Pons (tissue), 1 donor: ENCODE data around the gene ZNF652.
"Not testable (repeated sequence)": the region's sequence is repeated elsewhere in the genome, so short reads cannot be mapped to it uniquely, and the experiment has no call there.

Experiments
- DNase-seq: peaks from one replicate; pipeline ENCODE4 v3.0.0-alpha.2; 2016; ENCODE audit warnings: low spot score

The ZNF652 gene

DNA sequence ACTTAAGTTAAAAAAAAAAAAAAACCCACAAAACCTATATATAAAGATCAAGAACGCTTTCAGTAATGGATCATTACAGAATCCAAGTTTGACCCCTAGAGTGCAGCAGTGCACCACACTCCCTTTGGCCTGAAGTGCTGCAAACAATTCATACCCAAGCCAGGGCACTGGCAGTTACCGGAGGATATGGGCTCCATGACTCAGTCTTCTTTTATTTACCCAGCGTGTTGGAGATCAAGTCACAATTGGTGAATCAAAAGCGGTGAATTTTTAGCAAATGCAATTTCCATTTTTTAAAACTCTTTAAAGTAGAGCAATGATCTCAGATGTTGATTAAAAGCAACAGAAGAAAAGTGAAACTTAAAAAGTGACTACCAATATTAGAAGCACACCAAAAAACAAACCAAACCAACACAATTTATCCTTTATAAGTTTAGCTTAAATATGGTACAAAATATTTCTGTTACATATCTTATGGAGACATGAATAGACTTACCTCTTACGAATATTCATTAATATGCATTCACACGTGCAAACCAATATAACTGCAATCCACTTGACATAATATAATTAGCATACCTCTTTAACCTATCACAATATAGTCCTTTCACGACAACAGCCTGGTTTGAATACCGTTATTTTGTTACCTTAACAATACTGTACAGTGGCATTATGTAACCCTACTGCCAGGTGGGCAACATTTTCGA is 46.3 kb downstream of the ZNF652 start:
- peak; percentile 96 for DNase-seq

- DNase-seq = no peak
Observed at GRCh38 chr17:49312722-49313121, 49.3 kb downstream of the ZNF652 start.

DNA sequence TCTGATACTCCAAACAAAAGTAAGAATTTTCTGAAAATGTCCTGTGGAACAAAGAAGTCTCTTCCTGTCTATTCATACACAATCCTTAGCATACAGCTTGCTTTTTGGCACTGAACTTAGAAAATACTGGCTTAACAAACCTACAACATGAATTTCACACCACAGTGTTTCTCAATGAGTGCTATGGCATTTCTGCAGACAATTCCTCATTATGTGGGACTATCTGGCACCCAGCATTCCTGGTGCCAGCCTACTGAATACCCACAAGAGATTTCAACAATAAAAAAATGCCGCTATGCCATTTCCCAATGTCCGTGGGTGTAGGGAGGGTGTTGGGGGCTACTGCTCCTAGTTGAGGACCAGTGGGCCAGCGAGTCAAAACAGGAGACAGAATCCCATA is 62.1 kb downstream of the ZNF652 start:
- DNase-seq = peak; percentile 80

- no peak for DNase-seq
Observed at GRCh38 chr17:49298371-49298976, 63.6 kb downstream of the ZNF652 start.

GRCh38 chr17:49297141-49297540 is 64.9 kb downstream of the ZNF652 start:
- DNase-seq = no peak

GRCh38 chr17:49294122-49294521 is 67.9 kb downstream of the ZNF652 start:
- no peak for DNase-seq

GRCh38 chr17:49292901-49293300 is 69.1 kb downstream of the ZNF652 start:
- no peak for DNase-seq

- DNase-seq = no peak
Observed at GRCh38 chr17:49291929-49292328, 70.1 kb downstream of the ZNF652 start.

DNA sequence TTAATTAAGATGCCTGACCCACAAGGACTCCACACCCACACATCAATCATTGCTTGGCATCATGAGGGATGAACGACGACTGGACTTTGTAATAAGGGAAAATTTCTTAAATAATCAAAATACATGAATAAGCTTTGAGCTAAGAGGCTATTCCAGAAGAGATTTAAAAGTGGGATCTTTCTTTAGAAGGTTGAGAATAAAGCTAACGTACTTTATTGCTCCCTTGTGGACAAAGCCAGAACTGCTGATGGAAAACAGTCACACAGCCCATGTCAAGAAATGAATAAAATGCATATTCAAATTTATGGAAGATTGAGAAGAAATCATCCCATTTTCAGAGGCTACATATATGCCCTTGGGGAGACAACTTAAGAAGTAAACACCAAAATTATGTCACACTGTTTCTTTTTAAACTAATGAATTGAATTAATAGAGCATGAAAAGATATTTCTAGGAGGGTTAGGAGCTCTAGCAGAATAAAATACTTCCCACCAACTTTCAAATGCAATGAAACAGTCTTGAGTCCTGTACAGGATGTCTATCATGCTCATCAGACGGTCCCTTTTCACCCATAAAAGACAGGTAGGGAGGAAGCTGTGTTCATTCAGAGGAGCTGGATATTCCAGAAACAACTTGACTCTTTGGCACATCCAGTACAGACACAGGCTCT is 71.2 kb downstream of the ZNF652 start:
- DNase-seq = peak; percentile 51

- peak; percentile 33 for DNase-seq
Observed at GRCh38 chr17:49288388-49288787, 73.7 kb downstream of the ZNF652 start.

DNA sequence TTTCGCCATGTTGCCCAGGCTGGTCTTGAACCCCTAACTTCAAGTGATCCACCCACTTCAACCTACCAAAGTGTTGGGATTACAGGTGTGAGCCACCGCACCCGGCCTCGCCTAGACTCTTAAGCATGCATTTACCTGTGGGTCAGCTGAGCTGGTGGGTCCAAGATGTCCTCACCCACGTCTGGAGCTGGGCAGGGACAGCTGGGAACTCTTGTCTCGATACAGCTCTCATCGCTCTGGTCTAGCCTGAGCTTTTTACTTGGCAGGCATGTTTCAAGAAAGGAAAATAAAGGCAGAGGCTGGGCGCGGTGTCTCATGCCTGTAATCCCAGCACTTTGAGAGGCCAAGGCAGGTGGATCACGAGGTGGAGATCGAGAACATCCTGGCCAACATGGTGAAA is 74.6 kb downstream of the ZNF652 start:
- no peak for DNase-seq

DNA sequence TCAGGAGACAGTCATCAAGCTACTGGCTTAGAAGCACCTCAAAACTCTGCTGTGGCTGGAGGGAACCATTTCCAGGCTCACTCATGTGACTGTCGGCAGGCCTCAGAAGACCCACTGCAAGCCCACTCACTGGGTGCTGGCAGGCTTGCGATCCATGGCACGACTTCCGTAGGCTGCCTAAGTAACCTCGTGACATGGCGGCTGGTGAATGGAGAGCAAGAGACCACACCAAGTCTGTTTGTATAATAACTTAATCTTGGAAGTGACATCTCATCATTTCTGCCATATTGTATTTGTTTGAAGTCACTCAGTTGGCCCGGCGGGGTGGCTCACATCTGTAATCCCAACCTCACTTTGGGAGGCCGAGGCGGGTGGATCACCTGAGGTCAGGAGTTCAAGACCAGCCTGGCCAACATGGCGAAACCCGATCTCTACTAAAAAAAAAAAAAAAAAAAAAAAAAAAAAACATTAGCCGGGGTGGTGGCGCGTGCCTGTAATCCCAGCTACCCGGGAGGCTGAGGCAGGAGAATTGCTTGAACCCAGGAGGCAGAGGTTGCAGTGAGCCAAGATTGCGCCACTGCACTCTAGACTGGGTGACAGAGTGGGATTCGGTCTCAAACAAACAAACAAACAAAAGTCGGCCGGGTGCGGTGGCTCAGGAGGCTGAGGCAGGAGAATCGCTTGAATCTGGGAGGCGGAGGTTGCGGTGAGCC is 75.6 kb downstream of the ZNF652 start:
- not testable (repeated sequence) for DNase-seq

- DNase-seq = no peak
Observed at GRCh38 chr17:49285716-49286115, 76.3 kb downstream of the ZNF652 start.

GRCh38 chr17:49280918-49281317 is 81.1 kb downstream of the ZNF652 start:
- DNase-seq = no peak

DNA sequence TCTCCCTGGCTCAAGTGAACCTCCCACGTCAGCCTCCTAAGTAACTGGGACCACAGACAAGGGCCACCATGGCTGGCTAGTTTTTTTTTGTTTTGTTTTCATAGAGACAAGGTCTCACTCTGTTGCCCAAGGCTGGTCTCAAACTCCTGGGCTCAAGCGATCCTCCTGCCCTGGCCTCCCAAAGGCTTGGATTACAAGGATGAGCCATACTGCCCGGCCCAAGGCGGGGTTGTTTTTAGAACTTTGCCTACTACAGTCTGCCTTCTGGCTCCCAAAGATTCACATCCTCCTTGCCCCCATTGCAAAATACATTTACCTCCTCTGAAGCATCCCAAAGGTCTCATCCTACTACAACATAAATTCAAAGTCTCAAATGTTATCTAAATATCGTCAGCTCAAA is 82.0 kb downstream of the ZNF652 start:
- no peak for DNase-seq

GRCh38 chr17:49279263-49280015 is 82.6 kb downstream of the ZNF652 start:
- DNase-seq = not testable (repeated sequence)

GRCh38 chr17:49278076-49278475 is 84.0 kb downstream of the ZNF652 start:
- no peak for DNase-seq

DNA sequence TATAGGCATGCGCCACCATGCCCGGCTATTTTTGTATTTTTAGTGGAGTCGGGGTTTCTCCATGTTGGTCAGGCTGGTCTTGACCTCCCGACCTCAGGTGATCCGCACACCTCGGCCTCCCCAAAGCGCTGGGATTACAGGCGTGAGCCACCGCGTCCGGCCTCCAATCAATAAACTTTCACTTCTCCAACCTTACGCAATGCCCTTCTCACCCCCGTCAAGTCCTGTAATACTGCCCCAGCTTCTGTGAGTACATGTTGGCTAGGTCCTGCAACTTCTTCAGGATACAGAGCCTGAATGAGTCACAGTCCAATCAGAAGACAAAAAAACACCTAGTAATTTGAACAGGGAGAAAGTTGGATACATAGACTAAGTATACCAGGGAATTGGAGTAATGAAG is 84.4 kb downstream of the ZNF652 start:
- DNase-seq = no peak

GRCh38 chr17:49275981-49276380 is 86.1 kb downstream of the ZNF652 start:
- DNase-seq = not testable (repeated sequence)

- DNase-seq = no peak
Observed at GRCh38 chr17:49269356-49269755, 92.7 kb downstream of the ZNF652 start.

GRCh38 chr17:49267912-49268311 is 94.1 kb downstream of the ZNF652 start:
- no peak for DNase-seq

GRCh38 chr17:49266233-49266632 is 95.8 kb downstream of the ZNF652 start:
- no peak for DNase-seq
